AG04450 (cell line): Measurements from ENCODE around the gene PLAU. TPM values are rescaled to one million over a fixed set of nuclear protein-coding genes. Genes with fewer than 3 reads are reported as not detected.
"Not testable (repeated sequence)": the region's sequence is repeated elsewhere in the genome, so short reads cannot be mapped to it uniquely, and the experiment has no call there.

Experiments used
- CTCF ChIA-PET: fragments of 300-600, 350-600 bp; formaldehyde crosslinking; extraction: SDS; loops from one replicate; lab custom pipeline; 2022; ENCODE audit warnings: antibody characterized with exemption, inconsistent platforms; lab: Charles Lee
- POLR2A ChIA-PET: fragments of 350-600 bp; formaldehyde crosslinking; extraction: SDS; loops from one replicate; lab custom pipeline; 2021; ENCODE audit warnings: antibody characterized with exemption, inconsistent platforms; lab: Yijun Ruan, JAX
- DNase-seq: peaks from one replicate; pipeline ENCODE4 v3.0.0-alpha.2; 2011; ENCODE audit warnings: low read depth, low spot score
- H3K27ac ChIP-seq: one replicate; pipeline ENCODE4 v1.5.1; 2012; ENCODE audit warnings: low read depth, low read length, control low read depth
- H3K27me3 ChIP-seq: one replicate; pipeline ENCODE4 v1.6.0; 2012; ENCODE audit warnings: low read length; ENCODE audit not compliant: control insufficient read depth, insufficient read depth
- H3K4me3 ChIP-seq: 2 replicates; pipeline ENCODE4 v1.5.1; 2011; ENCODE audit warnings: mild to moderate bottlenecking, low read depth, low read length, control low read depth
- H3K9me3 ChIP-seq: 2 replicates; pipeline ENCODE4 v1.5.1; 2012; ENCODE audit warnings: low read length; ENCODE audit not compliant: control insufficient read depth, insufficient read depth
- polyA plus RNA-seq: library from polyadenylated mRNA; depleted of rRNA; stranded (reverse); fragments of >200 nt; gene quantifications from 2 replicates; pipeline ENCODE4 v1.2.3, GENCODE V29; 2011
- TF ChIP-seq, protein P1 (sequence below): IDR thresholded peaks from 2 replicates; pipeline ENCODE4 v1.5.1; 2011; ENCODE audit warnings: low read depth, low read length, control low read depth, inconsistent platforms

The PLAU gene
- polyA plus RNA-seq, 1 experiment = 241 TPM

DNA sequence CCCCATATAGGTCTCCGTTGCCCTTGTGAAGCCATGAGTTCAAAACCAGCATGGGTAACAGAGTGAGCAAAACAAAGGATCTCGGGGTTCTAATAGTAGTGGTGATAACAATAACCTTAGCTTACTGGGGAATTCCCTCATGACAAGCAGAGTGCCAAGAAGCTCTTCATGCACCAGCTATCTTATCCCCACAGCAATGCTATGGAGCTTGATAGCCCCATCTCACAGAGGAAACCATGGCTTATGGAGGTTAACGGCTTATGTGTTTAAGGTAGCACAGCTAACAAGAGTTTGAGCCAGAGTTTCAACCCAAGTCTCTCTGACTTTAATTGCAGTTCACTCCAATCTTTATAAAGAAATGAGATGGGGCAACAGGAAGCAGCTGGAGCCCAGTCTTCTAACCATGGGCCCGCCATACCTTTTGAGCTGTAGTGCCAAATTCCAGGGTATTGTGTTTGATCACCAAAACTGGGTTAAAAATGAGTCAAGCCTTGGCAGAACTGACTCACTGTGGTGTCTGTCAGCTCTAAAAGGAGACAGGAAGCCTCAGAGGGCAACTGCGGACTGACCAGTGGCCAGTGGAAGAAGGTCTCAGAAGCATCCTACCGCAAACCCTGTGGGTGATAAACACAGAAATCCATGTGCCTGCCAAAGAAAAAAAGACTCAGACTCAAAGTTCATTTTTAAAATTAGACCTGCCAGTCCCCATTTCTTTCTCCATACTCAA is 16.5 kb upstream of the PLAU start:
- Histone ChIP-seq H3K27ac (peak overlapping the region; percentile 47), H3K27me3 (no peaks in the 10 kb centered on the region), H3K9me3 (no peaks in the 10 kb centered on the region), H3K4me3 (no peak overlapping the region)
- ChIA-PET POLR2A (interaction anchor here (0.6 to 5.8 kb wide), 4 partner anchors 15 to 798 kb away, joined by 3 to 81 read pairs (median 4); partner anchors contain the start of gene PLAU), CTCF (interaction anchor here (1.3 to 13.1 kb wide), 3 partner anchors 8 to 47 kb away, joined by 4 to 204 read pairs (median 5); no protein-coding TSS in a partner anchor)
- no peak for DNase-seq
- TF ChIP-seq, protein P1, sequence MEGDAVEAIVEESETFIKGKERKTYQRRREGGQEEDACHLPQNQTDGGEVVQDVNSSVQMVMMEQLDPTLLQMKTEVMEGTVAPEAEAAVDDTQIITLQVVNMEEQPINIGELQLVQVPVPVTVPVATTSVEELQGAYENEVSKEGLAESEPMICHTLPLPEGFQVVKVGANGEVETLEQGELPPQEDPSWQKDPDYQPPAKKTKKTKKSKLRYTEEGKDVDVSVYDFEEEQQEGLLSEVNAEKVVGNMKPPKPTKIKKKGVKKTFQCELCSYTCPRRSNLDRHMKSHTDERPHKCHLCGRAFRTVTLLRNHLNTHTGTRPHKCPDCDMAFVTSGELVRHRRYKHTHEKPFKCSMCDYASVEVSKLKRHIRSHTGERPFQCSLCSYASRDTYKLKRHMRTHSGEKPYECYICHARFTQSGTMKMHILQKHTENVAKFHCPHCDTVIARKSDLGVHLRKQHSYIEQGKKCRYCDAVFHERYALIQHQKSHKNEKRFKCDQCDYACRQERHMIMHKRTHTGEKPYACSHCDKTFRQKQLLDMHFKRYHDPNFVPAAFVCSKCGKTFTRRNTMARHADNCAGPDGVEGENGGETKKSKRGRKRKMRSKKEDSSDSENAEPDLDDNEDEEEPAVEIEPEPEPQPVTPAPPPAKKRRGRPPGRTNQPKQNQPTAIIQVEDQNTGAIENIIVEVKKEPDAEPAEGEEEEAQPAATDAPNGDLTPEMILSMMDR = no peak

DNA sequence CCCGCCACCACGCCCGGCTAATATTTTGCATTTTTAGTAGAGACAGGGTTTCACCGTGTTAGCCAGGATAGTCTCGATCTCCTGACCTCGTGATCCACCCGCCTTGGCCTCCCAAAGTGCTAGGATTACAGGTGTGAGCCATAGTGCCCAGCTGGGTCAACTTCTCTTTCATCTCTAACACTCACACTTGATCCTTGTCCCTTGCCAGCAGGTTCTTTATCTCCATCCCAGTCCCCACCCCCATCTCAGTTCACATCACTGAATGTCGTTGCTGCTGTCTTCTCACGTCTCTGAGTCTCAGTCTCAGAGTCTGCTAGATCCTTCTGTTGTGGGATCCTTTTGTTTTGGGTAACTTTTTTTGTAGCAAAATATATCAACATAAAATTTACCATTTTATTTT is 15.6 kb upstream of the PLAU start:
- H3K9me3 ChIP-seq, H3K27ac ChIP-seq, CTCF ChIA-PET, DNase-seq, H3K4me3 ChIP-seq, H3K27me3 ChIP-seq: not testable (repeated sequence)
- POLR2A ChIA-PET = interaction anchor here (5.8 kb wide), 1 partner anchor 14 kb away, joined by 81 read pairs; the partner anchor contains the start of gene PLAU

DNA sequence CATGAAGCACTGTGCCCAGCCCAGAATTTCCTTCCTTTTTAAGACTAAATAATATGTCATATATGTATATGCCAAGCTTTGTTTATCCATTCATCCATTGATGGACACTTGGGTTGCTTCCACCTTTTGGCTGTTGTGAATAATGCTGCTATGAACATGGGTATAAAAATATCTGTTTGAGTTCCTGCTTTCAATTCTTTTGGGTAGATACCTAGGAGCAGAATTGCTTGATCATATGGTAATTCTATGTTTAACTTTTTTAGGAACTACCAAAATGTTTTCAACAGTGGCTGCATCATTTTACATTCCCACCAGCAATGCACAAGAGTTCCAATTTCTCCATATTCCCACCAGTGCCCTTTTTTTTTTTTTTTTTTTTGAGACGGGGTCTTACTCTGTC is 13.2 kb upstream of the PLAU start:
- CTCF ChIA-PET = interaction anchor here (0.7 to 1.3 kb wide), 6 partner anchors 9 to 184 kb away, joined by 3 to 9 read pairs (median 4); no protein-coding TSS in a partner anchor
- POLR2A ChIA-PET = interaction anchor here (0.7 to 2.9 kb wide), 2 partner anchors 10 to 68 kb away, joined by 9 to 16 read pairs; no protein-coding TSS in a partner anchor

DNA sequence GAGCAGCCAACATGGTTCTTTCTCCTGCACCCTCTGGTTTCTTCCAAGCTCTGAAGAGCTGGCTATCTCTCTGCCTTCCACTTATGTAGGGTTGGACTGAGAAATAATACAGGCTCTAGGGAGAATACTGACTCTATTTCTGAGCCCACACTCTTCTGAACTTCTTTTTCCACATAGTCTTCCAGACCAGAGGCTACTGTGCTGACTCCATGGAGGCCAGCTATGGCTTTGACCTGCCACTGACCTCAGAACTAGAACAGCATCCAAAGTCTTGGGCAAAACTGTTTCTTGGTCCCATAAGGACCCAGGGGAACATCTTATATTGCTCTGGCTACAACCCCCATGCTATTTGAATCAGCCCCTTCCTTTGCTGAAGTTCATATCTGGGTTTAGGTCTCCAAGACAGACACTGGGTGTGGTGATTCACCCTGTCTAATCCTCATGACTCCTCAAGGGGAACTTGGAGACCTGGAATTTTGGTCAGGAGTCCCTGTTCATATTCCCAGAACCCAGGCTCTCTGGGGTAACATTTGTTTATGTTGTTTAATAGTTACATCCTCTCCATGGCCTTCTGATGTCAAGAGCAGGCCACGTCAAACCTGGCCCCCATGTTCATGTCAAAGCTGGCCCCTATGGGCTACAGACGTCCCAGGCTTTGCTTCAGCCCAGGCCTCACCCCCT is 12.1 kb upstream of the PLAU start:
- Histone ChIP-seq H3K27me3 (no peaks in the 10 kb centered on the region), H3K9me3 (no peaks in the 10 kb centered on the region), H3K4me3 (no peak overlapping the region), H3K27ac (peak overlapping the region; percentile 80)
- DNase-seq = no peak
- POLR2A ChIA-PET = interaction anchor here (1.5 to 2.9 kb wide), 3 partner anchors 10 to 24 kb away, joined by 5 to 16 read pairs (median 6); partner anchors contain the start of gene CAMK2G
- TF ChIP-seq, protein P1 = no peak
- CTCF ChIA-PET = interaction anchor here (0.6 to 1.7 kb wide), 8 partner anchors 10 to 183 kb away, joined by 3 to 8 read pairs (median 4); partner anchors contain the start of gene PLAU

More for the DNA sequence above, 13.2 kb upstream of the PLAU start:
- TF ChIP-seq, protein P1 = no peak
- DNase-seq = no peak
- Histone ChIP-seq H3K27ac (no peak overlapping the region), H3K27me3 (no peaks in the 10 kb centered on the region), H3K9me3 (no peaks in the 10 kb centered on the region), H3K4me3 (no peak overlapping the region)

DNA sequence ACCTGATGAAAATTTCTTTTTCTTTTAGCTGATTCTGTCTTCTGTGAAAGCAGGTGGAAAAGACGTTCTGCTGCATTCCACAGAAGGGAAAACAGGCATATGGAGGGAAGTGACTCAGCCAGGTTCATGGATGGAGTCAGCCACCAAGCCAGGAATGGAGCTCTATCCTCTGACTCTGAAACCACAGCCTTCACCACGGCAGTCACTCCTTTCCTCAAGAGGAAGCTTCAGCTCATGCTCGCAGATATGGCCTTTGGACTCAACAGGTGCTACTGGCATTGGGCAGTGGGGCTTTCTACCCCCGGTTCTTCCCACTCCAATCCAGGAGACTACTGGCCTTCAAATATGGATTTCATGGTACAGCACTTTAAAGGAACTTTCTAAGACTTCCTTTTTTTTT is 11.5 kb upstream of the PLAU start:
- peak; percentile 81 for DNase-seq
- Histone ChIP-seq H3K27ac (peak overlapping the region; percentile 80), H3K27me3 (no peaks in the 10 kb centered on the region), H3K4me3 (no peak overlapping the region), H3K9me3 (no peaks in the 10 kb centered on the region)
- TF ChIP-seq, protein P1 = no peak
- POLR2A ChIA-PET = interaction anchor here (1.5 to 2.9 kb wide), 3 partner anchors 10 to 25 kb away, joined by 5 to 16 read pairs (median 6); partner anchors contain the start of gene CAMK2G
- CTCF ChIA-PET = interaction anchor here (0.7 to 1.7 kb wide), 6 partner anchors 13 to 182 kb away, joined by 3 to 8 read pairs (median 4); no protein-coding TSS in a partner anchor
